HG03439 (cell line): ENCODE data around the gene RSBN1.
"Not testable (repeated sequence)": the region's sequence is repeated elsewhere in the genome, so short reads cannot be mapped to it uniquely, and the experiment has no call there.

Experiments used
- ATAC-seq: cut with Tn5 transposase; IDR thresholded peaks from one replicate; pipeline ENCODE4 v1.9.1; 2021; ENCODE audit warnings: mild to moderate bottlenecking, moderate library complexity; ENCODE audit not compliant: unreplicated experiment

Gene RSBN1

DNA sequence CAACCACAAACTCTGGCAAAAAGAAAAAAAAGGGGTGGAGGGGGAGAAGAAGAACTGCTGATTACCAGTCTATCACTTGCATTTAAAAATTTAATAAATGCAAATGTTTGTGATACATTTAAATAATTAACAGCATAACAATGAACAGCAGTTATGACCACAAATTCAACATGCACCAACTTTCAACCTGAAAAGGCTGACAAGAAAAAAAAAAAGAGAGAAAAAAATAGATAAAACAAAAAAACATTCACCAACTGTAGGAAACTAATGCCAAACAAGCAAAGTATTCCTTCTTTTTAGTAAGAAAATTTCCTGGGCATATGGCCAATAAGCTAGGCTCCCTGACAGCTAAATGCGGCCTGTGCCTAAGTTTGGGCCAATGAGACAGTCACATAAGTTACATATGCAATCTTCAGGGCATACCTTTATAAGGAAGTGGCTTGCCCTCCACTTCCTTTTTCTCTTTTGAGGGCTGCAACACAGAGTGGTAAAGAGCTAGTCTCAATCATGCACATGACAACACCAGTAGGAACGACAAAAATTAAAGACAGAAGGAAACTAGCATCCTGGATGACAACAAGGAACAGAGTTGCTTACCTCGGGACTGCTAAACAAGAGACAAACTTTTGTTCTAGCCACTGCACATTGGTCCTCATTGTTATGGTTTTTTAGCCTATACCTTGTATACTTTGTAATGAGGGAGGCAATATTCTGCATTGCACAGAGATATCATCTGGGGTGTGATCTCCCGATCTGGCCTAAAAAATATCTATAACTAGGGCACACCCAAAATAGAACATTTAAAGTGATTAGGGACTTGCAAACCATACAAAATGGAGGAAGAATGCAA lies 28.8 kb downstream of the RSBN1 start:
- peak; percentile 57 for ATAC-seq

DNA sequence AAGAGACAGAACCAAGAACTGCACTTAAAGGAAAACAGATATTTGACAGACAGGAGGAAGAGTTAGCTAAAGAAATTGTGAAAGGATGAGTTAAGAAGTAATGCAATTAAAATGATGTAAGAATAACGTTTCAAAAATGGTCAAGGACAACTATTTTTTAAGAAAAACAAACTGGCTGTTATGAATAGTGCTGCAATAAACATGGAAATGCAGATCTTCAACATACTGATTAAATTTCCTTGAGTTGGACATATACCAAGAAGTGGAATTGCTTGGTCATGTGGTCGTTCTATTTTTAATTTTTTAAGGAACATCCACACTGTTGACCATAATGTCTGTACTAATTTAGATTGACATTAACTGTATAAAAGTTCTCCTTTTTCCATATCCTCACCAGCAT lies 29.9 kb downstream of the RSBN1 start:
- ATAC-seq = no peak

DNA sequence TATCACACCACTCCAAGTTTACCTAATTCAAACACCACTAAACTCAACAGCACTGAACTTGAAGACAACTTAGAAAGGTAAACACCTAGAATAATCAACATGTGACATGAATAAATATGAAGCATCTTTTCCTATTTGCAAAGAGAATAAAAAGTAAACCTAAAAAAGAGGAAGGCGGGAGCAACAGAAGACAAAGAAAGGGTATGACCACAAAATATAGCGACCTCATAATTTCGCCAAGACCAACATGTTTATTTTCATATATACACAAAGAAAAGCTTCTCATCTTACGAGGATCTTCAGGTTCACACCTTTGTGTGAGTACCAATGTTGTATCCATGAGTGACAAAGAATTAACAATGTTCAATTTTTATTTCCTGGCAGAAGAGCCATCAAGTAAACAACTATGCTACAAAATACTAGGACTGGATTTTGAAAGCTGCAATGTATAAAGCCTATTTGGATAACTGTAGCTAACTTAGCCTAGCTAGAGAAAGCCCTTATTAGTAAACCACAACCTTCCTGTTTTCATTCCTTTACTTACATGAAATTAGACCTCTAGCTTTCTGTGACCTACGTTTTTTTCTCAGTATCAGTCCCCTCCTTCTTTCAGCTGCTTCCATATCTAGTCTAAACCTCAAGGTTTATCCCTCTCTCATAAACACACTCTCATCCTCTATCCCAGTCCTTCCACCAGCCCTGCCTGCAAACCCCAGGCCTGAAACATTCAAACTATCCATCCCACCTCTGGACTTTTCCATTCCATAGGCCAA lies 31.7 kb downstream of the RSBN1 start:
- no peak for ATAC-seq

DNA sequence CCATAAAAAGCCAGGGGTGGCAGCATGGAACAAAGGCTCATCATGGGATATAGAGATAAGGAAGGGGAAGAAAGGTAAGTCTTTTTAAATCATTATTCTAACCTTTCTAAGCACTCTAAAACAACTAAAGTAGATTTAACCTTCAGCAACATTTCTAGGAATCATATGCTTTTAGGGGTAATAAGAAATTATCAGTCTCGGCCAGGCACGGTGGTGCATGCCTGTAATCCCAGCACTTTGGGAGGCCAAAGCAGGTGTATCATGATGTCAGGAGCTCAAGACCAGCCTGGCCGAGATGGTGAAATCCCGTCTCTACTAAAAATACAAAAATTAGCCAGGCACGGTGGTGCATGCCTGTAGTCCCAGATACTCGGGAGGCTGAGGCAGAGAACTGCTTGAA lies 32.7 kb downstream of the RSBN1 start:
- ATAC-seq = no peak

DNA sequence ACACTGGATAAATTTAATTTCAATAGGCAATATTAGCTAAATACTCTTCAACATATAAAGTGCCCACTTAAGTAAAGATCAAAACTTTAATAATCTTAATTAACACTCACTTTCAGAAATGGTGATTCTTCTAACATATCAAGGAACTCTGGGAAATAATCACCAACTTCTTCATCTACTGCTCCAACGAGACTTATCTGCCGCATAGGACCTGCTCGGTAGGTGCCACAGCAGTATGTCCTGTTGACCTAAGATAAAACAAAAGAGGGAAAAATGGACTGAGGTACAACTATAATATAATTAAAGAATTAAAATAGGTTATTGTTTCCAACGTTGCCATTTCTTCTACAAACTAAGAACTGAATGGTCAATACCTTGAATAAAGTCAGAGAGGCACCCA lies 34.7 kb downstream of the RSBN1 start:
- ATAC-seq = no peak

DNA sequence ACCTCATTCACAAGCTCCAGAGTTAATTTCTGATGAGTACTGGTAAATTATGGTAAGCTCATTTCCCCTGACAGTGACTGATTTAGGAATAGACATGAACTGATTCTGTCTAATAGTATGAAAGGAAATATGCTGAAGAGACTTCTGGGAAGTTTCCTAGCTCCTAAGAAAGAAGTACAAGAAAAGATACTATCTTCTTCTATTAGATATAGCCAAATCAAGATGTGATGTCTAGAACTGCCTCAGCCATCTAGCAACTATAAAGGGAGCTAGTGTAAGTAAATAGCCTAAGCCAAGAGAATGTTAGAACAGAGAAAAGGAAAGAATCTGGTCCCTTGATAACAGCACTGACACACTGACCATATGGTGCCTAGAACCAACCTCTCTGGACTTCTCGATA lies 42.2 kb downstream of the RSBN1 start:
- no peak for ATAC-seq

DNA sequence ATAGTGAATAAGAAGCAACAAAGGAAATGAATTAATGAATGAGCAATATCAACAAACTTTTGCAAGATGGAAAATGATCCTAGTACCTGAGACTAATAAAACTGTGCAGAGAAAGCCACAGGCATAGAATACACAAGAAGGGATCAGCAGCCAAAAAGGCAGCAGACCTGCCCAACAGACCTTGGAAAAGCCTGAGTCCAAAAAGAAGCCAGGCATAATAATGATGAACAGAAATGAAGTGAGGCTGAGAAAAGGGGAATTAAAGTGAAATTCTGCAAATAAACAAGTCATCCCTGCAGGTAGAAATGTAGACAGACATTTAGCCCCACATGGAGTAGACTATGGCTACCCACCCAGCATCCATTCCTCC lies 42.7 kb downstream of the RSBN1 start:
- ATAC-seq = no peak

DNA sequence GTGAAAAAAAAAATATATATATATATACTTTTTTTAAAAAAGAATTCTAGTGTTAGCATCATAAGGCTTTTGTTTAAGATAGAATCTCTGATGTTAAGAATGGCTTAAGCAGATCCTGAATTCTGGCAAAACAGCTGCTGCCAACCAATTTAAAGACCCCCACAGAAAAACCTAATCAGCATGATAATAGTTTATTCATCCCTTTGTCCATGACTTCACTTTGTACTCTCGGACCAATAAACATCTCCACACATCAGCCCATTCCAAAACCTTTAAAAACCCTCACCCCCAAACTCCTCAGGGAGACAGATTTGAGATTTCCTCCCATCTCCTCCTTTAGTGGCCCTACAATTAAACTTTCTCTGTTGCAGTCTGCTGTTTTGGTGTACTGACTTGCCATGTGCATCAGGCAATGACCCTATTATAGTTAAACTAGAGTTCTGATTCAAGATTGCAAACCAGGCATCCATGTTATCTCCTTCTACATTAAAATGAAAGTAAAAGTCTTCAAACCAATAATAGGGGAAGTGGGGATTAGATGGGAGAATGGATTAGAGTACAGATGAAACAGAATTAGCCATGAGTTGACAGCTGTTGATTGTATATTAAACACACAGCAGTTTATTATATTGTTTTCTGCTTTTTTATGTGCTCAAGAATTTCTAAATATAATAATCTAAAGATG lies 43.2 kb downstream of the RSBN1 start:
- no peak for ATAC-seq

DNA sequence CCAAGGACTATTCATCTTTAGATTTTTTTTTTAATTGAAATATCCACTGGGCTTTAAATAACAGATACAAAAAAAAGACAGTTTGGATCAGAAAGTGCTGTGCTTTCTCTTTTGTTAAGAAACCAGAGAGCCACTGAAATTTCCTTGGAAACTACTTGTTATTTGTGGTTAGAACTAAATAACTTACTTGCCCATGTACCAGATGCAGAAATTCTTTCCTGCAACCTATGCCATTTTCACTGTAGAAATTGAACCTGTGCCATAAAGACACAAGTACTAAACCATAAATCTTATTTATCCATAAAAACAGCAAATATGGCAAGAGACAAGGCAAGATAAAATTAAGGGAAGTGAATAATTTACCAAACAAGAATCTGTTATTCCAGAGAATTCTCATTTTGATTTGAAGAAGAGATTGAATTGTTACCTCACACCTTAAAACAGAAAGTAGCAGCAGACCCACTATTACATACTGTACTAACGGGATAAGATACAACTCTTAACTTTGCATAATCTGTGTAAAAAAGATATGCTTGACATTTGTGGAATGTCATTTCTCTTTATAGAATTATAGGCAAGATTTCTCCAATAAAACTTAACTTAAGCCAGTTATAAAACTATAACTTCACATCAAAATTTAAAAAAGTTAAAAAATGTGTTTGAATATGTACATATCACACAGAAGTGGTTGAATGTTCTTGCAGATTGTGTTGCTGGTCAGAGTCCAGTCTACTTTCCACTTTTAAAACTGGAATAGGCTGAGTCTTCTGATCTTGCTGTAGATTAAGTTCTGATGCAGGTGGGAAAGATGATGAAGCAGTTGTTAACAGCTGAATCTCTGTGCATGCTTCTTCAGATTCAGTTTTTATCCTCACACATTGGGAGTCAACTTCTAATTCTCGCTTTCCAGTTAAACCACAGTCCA lies 46.7 kb downstream of the RSBN1 start:
- ATAC-seq = no peak

DNA sequence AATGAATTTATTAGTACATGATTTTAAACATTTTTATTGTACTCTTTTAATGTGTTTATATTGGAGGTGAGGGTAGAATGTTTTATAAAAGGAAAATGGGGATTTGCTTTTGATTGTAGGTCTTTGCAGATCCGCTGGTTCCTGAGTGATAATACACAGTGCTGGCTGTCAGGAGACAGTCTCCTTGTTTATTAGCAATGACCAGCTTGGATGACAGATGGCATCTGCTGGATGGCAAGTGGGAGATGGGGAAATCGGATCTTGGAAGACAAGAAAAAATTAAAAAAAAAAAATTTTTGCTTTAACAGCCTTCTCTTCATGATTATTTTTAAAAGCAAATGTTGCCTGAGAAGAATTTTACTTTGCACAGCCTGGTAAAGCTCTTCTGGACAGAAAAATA lies 48.6 kb downstream of the RSBN1 start:
- no peak for ATAC-seq

DNA sequence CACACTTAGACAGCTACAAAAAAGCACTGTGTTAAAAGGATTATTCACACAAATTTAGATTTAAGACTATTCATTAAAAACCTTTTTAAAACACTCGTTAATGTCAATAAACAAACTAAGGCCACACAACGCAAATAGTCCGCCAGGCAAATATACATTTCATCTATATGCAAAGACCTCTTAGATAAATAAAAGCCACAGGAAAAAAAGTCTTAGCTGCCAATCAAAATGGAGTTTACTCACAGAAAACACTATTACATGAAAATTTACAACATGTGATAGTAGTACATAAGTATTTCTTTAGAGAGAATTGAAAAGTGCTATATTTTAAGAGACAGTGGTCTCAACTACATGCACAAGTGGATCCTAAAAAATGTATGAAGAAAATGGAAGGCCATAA lies 50.3 kb downstream of the RSBN1 start:
- ATAC-seq = no peak

DNA sequence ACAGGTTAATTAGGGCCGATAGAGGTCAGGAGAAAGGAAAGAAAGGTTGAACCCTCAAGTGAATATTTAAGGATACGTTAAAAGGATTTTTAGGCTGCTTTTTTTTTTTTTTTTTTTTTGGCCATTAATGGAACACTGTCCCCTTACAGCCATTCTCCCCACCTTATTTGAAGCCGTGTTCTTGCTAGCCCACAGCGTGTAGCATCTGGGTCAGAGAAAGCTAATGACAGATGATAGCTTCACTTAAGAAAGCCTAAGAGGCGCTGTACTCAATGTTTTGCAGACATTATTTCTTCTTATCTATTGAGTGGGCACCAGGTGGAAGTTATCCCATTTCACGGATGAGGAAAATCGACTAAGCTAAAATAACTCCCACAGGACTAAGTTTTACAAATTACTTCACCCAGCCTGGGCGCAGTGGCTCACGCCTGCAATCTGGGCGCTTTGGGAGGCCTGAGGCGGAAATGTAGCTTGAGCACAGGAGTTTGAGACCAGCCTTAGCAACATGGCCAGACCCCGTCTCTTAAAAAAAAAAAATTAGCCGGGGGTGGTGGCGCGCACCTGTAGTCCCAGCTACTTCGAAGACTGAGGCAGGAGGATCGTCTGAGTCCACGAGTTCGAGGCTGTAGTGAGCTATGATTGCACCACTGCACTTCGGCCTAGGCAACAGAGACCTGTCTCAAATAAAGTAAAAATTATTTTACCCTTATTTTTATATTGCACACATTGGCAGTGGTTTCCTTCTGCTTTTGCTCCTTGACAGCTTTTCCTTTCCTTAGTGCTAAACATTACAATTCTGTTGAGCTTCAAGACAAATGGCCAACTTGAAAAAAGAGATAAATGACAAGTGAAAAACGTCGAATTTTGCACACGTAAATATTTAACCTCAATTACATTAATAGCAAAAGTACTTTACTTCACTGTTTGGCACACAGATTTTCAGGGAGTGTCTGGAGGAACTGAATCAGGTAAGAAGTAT lies 51.9 kb downstream of the RSBN1 start:
- ATAC-seq = no peak

DNA sequence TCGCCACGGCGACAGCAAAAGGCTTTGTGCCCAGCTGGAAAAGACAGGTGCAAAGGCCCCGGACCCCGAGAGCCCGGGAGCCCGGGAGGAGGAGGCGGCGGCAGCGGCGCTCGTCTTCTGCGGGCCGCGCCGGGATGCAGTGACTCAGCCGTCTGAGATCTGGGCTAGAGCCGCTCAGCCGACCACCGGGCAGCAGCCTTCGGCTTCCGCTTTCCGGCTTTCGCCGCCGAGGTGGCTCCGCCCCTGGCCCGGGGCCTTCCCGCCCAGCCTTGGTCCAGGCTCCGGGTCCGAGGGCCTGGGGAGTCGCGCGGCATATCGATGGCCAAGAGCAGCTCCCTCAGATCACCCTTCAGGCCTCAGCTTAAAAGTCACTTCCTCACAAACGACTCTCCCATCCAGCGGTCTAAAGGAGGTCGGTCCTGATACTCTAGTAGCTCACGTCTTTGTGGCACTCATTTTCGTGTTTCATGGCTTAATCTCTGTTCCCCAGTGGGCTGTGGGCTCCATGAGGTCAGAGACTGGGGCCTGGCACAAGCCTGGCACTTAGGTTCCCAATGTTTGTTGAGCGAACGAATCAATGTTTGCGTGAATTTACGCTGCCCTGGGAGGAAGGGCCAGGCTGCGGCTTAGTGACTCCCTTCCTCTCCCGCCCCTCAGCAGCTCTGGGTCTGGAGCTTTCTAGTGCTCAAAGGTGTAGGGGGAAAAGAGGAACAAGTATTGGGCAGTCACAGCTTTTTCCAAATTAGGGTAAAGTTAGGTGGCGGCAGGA lies 52.8 kb downstream of the RSBN1 start, which contains the start of gene PHTF1:
Gene PHTF1 (minus strand): TSS at position 154 of the 769 bp plus-strand sequence. CDS start 783 bp downstream, outside the sequence.
- ATAC-seq = peak; percentile 83

DNA sequence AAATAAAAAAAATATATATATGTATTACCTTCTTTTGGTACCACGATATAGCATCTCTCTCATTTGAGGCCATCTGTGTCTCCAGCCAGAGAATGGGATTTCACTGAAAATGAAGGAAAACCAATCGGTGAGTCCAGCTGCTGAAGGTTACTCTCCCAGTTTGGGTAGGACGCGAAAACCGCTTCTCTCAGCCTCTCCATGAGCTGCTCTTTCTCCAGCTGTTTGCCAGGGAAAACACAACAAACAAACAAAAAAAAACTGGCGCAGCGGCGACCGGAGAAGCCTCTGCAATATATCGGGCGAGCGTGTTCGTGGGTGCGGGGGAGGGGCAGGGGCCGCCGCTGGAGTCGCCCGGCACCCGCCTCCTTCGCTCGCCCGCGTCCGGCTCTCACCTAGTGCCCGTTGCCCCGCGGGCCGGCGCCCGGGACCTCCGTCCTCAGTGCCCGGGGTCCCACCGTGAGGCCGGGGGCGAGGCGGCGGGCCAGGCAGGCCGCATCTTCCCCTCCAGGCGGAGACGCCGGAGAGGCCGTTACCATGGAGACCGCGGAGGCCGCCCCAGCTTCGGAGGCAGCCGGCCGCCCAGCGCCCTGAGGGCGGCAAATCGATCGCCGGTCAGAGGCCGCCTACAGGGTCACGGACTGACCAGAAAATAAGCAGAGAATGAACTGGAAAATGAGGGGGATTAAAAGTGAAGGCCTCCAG lies 53.5 kb downstream of the RSBN1 start:
- peak; percentile 70 for ATAC-seq

DNA sequence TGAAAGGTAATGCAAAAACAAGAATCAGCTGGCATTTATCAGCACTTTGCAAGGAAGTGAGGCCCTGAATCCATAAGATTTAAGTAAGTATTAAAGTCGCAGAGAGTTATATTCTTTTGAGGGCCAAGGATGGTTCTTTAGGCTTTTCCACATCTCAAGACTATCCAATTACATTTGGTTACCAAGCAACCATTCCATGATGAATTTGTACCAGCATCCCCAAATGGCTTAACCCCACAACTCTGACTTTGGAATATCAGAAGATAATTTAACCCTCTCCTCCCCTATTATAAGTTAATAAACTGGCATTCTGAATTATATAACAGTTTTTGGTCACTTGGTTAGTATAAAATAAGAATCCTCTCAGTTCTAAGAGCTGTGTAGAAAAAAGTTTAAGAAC lies 55.8 kb downstream of the RSBN1 start:
- ATAC-seq = no peak

DNA sequence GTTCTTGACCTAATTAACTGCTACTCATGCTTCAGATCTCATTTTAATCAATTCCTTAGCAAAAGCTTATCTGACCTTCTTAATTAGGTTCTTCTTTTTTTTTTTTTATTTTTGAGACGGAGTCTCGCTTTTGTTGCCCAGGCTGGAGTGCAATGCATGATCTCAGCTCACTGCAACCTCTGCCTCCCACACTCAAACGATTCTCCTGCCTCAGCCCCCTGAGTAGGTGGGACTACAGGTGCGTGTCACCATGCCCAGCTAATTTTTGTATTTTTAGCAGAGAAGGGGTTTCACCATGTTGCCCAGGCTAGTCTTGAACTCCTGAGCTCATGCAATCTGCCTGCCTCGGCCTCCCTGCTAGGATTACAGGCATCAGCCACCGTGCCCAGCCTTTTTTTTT lies 58.9 kb downstream of the RSBN1 start:
- not testable (repeated sequence) for ATAC-seq

DNA sequence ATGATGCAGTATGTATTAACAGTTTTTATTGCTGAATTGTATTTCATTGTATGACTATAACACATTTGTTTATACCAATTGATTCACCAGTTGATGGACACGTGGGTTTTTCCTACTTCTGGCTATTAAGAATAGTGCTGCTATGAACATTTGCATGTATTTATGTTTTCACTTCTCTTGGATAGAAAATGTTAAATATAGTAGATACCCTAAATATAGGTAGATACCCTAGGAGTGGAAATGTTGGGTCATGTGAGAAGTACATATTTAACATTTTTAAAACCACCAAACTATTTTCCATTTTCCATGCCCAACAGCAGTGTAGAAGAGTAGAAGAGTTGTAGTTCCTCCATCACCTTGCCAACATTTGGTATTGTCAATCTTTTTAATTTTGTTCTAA lies 60.8 kb downstream of the RSBN1 start:
- ATAC-seq = no peak

DNA sequence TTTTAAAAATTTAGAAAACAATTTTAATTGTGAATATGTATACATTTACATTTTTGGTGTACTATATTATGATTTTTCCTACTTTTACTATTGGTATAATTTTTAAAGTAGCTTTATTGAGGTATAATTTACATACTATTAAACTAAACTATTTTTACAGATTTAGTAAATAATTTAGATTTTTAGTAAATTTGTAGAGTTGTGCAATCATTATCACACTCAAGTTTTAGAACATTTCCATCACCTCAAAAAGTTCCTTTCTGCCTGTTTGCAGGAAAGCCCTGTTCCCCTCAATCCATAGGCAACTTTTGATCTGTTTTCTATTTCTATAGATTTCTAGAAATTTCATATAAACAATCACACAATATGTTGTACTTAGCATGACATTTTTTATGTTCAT lies 61.2 kb downstream of the RSBN1 start:
- ATAC-seq = no peak
